Measurements from ENCODE around the gene SP3.

DNA sequence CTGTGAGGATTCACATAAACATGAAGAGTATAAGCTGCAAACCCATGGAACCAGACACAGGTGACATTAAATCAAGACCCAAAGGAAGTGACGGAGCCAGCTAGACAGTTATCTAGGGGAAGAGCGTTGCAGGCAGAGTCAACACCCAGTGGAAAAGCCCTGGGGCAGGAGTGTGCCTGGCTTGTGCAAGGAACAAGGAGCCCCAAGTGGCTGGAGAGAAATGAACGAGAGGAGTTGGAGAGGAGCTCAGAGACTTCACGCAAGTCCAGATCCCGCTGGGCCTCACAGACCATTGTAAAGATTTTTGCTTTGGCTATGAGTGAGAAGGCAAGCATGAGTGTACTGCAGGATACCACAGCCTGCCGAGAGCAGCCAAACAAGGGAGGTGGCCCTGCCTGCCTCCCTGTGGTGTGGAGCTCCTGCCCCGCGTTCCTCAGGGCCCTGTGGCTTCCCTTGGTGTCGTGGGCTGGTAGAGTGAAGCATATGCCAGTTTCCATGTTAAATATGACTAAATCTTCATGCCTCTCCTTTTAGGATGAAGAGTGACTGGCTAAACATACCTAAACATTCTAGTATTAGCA, 88.2 kb downstream of the SP3 start:
- TF ChIP-seq, protein P1, sequence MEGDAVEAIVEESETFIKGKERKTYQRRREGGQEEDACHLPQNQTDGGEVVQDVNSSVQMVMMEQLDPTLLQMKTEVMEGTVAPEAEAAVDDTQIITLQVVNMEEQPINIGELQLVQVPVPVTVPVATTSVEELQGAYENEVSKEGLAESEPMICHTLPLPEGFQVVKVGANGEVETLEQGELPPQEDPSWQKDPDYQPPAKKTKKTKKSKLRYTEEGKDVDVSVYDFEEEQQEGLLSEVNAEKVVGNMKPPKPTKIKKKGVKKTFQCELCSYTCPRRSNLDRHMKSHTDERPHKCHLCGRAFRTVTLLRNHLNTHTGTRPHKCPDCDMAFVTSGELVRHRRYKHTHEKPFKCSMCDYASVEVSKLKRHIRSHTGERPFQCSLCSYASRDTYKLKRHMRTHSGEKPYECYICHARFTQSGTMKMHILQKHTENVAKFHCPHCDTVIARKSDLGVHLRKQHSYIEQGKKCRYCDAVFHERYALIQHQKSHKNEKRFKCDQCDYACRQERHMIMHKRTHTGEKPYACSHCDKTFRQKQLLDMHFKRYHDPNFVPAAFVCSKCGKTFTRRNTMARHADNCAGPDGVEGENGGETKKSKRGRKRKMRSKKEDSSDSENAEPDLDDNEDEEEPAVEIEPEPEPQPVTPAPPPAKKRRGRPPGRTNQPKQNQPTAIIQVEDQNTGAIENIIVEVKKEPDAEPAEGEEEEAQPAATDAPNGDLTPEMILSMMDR (conservative IDR thresholded peaks at IDR 0.05 in 1 of 2, IDR thresholded peaks at IDR 0.05 in 1 of 2; ENCODE audit: low read depth in 1 of 2, low read length in 2 of 2) = no peak
- TF ChIP-seq EZH2 (IDR thresholded peaks at IDR 0.05; ENCODE audit: low read length, missing control alignments) = no peak

Data from fibroblast of lung (primary cell).